Measurements from ENCODE around the gene RCE1.
A peak's percentile ranks its signal among the peaks of the same experiment; 100 is the strongest.
"Not testable (repeated sequence)": the region's sequence is repeated elsewhere in the genome, so short reads cannot be mapped to it uniquely, and the experiment has no call there.

RCE1 gene

DNA sequence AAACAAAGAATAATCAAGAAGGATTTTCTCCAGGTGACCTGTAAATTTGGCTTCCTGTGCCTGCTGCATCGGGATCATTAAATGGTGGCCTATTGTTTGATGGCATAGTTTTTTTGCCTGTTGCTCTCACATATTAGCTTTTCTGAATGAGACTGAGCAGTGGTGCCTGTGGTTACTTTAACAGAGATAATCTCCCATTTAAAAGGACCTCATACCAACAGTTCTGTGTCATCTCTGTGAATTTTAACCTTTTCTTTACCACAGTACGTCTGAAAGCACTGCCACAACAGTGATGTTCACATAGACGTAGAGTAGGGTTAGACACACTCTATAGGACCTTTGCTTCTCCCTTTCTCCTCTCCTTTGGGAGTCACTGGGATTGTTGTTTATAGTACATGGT lies 22.9 kb upstream of the RCE1 start:
- Histone ChIP-seq H3K4me3 (no peak overlapping the region), H3K9ac (ENCODE audit: insufficient read length) (no peak overlapping the region), H3K36me3 (ENCODE audit: insufficient read depth, low read length) (no peaks in the 10 kb centered on the region), H3K9me3 (ENCODE audit: low read depth, low read length) (no peaks in the 10 kb centered on the region), H3K27ac (no peak overlapping the region)
- DNase-seq (ENCODE audit: low read depth, low spot score) = no peak
- TF ChIP-seq POLR2AphosphoS5 (IDR thresholded peaks at IDR 0.05; ENCODE audit: borderline replicate concordance, low read depth, low read length) (no peak), EZH2 (IDR thresholded peaks at IDR 0.05) (no peak), FOXP2 (optimal IDR thresholded peaks at IDR 0.05; ENCODE audit: control extremely low read depth, extremely low read length, insufficient read depth) (no peak)

GRCh38 chr11:66820901-66821300 lies 22.3 kb upstream of the RCE1 start:
- DNase-seq (ENCODE audit: low read depth, low spot score) = no peak
- TF ChIP-seq POLR2AphosphoS5 (IDR thresholded peaks at IDR 0.05; ENCODE audit: borderline replicate concordance, low read depth, low read length) (no peak), FOXP2 (optimal IDR thresholded peaks at IDR 0.05; ENCODE audit: control extremely low read depth, extremely low read length, insufficient read depth) (no peak), EZH2 (IDR thresholded peaks at IDR 0.05) (no peak)

GRCh38 chr11:66823700-66824099 lies 19.5 kb upstream of the RCE1 start:
- no peak overlapping the region for H3K4me3 ChIP-seq
- no peaks in the 10 kb centered on the region for H3K36me3 ChIP-seq (ENCODE audit: insufficient read depth, low read length)
- H3K27ac ChIP-seq = no peak overlapping the region
- no peaks in the 10 kb centered on the region for H3K9me3 ChIP-seq (ENCODE audit: low read depth, low read length)
- DNase-seq (ENCODE audit: low read depth, low spot score) = no peak
- TF ChIP-seq FOXP2 (optimal IDR thresholded peaks at IDR 0.05; ENCODE audit: control extremely low read depth, extremely low read length, insufficient read depth) = no peak
- TF ChIP-seq EZH2 (IDR thresholded peaks at IDR 0.05) = no peak
- TF ChIP-seq POLR2AphosphoS5 (IDR thresholded peaks at IDR 0.05; ENCODE audit: borderline replicate concordance, low read depth, low read length) = no peak
- no peak overlapping the region for H3K9ac ChIP-seq (ENCODE audit: insufficient read length)

More at GRCh38 chr11:66820901-66821300, 22.3 kb upstream of the RCE1 start:
- Histone ChIP-seq H3K9ac (ENCODE audit: insufficient read length) (no peak overlapping the region), H3K36me3 (ENCODE audit: insufficient read depth, low read length) (no peaks in the 10 kb centered on the region), H3K9me3 (ENCODE audit: low read depth, low read length) (no peaks in the 10 kb centered on the region), H3K27ac (no peak overlapping the region), H3K4me3 (no peak overlapping the region)

GRCh38 chr11:66824573-66824972 lies 18.7 kb upstream of the RCE1 start:
- H3K4me3 ChIP-seq; DNase-seq (ENCODE audit: low read depth, low spot score); H3K27ac ChIP-seq; H3K9me3 ChIP-seq (ENCODE audit: low read depth, low read length); H3K9ac ChIP-seq (ENCODE audit: insufficient read length); H3K36me3 ChIP-seq (ENCODE audit: insufficient read depth, low read length): not testable (repeated sequence)

GRCh38 chr11:66834539-66834845 lies 8.7 kb upstream of the RCE1 start:
- Histone ChIP-seq H3K36me3 (ENCODE audit: insufficient read depth, low read length) (no peaks in the 10 kb centered on the region; the same call in 1 of the 2 replicates), H3K9ac (ENCODE audit: insufficient read length) (no peak overlapping the region), H3K4me3 (no peak overlapping the region), H3K27ac (no peak overlapping the region; the same call in 1 of the 2 replicates), H3K9me3 (ENCODE audit: low read depth, low read length) (no peaks in the 10 kb centered on the region)
- no peak for DNase-seq (ENCODE audit: low read depth, low spot score)
- no peak for TF ChIP-seq FOXP2 (optimal IDR thresholded peaks at IDR 0.05; ENCODE audit: control extremely low read depth, extremely low read length, insufficient read depth)
- TF ChIP-seq EZH2 (IDR thresholded peaks at IDR 0.05) = no peak
- no peak for TF ChIP-seq POLR2AphosphoS5 (IDR thresholded peaks at IDR 0.05; ENCODE audit: borderline replicate concordance, low read depth, low read length)

DNA sequence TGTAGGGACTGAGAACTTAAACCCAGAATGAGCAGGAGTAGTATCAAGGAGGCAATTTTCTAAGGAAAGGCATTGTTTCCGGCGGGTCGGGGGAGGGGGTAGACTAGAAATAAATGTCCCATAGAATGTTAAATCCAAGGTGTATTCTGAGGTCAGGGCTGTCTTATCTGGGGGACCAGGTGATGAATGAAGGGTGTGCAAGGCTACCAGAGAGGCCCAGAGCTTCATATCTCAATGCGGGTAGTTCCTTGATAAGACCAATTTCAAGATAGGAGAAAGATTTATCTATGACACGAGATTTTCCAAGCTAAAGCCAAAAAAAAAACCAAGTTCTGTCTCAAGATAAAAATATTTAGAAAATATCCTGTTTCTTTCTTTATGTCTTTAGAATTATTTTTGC lies 8.3 kb upstream of the RCE1 start:
- Histone ChIP-seq H3K9ac (ENCODE audit: insufficient read length) (no peak overlapping the region), H3K4me3 (no peak overlapping the region), H3K9me3 (ENCODE audit: low read depth, low read length) (no peaks in the 10 kb centered on the region), H3K36me3 (ENCODE audit: insufficient read depth, low read length) (no peaks in the 10 kb centered on the region; the same call in 1 of the 2 replicates), H3K27ac (peak overlapping the region; percentile 81)
- TF ChIP-seq POLR2AphosphoS5 (IDR thresholded peaks at IDR 0.05; ENCODE audit: borderline replicate concordance, low read depth, low read length) = no peak
- TF ChIP-seq FOXP2 (optimal IDR thresholded peaks at IDR 0.05; ENCODE audit: control extremely low read depth, extremely low read length, insufficient read depth) = no peak
- TF ChIP-seq EZH2 (IDR thresholded peaks at IDR 0.05) = no peak
- no peak for DNase-seq (ENCODE audit: low read depth, low spot score)

- H3K27ac ChIP-seq = peak overlapping the region; percentile 81
- DNase-seq (ENCODE audit: low read depth, low spot score) = no peak
- peaks cover 4% of the 10 kb centered on the region; the same call in 1 of the 2 replicates for H3K36me3 ChIP-seq (ENCODE audit: insufficient read depth, low read length)
Measured at GRCh38 chr11:66835768-66836405, 7.4 kb upstream of the RCE1 start.

DNA sequence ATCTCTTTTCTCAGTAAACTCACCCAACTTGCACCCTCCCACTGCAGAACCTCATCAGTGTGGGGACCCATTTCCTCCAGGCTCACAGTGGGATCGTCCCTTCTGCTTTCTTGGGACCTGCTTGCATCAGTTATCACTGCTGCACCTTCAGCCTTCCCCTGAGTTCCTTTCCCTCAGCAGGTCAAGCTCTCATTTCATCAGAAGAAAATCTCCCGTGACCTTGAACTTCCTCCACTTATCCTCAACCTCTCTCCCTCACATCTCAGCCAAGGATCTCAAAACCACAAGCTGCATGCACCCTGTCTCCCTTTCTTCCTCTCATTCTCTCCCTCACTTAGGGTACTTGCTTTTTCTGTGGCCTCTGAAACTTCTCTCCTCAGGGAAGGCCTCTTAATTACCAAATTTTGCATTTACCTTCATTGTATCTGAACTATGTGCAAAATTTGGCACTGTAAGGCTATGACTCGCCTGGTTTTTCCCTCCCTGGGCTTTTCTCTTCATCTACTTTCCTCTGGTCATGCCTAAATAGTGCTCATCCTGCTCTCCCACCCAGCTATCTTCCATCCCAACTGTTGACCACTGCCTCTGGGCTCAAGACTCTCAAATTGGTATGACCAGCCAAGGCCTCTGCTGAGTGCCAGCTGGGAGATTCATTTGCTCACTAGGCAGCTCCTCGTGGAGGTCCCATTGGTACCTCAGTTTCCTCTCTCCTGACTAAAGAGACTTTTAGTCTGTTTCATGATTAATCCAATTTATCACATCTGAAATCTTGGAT lies 2.7 kb upstream of the RCE1 start:
- DNase-seq (ENCODE audit: low read depth, low spot score) = no peak
- Histone ChIP-seq H3K9me3 (ENCODE audit: low read depth, low read length) (no peaks in the 10 kb centered on the region), H3K36me3 (ENCODE audit: insufficient read depth, low read length) (peaks cover 5% of the 10 kb centered on the region; the same call in 1 of the 2 replicates), H3K27ac (peak overlapping the region; percentile 21; the same call in 1 of the 2 replicates), H3K4me3 (no peak overlapping the region), H3K9ac (ENCODE audit: insufficient read length) (no peak overlapping the region)
- no peak for TF ChIP-seq FOXP2 (optimal IDR thresholded peaks at IDR 0.05; ENCODE audit: control extremely low read depth, extremely low read length, insufficient read depth)

More at GRCh38 chr11:66835768-66836405, 7.4 kb upstream of the RCE1 start:
- H3K9me3 ChIP-seq (ENCODE audit: low read depth, low read length) = no peaks in the 10 kb centered on the region
- H3K4me3 ChIP-seq = no peak overlapping the region
- TF ChIP-seq FOXP2 (optimal IDR thresholded peaks at IDR 0.05; ENCODE audit: control extremely low read depth, extremely low read length, insufficient read depth) (no peak), POLR2AphosphoS5 (IDR thresholded peaks at IDR 0.05; ENCODE audit: borderline replicate concordance, low read depth, low read length) (no peak), EZH2 (IDR thresholded peaks at IDR 0.05) (no peak)
- no peak overlapping the region for H3K9ac ChIP-seq (ENCODE audit: insufficient read length)

All from SK-N-MC (cell line).